Left lung (tissue), 10 donors: ENCODE data around the gene PALLD. TPM values are rescaled to one million over a fixed set of nuclear protein-coding genes. Genes with fewer than 3 reads are reported as not detected.
"Not testable (repeated sequence)": the region's sequence is repeated elsewhere in the genome, so short reads cannot be mapped to it uniquely, and the experiment has no call there.

Source experiments
- ATAC-seq: fragments of 200-7000 bp; cut with Tn5 transposase; one replicate; pipeline ENCODE4 v1.9.1; 2020; ENCODE audit warnings: moderate library complexity
- DNase-seq, 4 donors: peaks; one replicate each; pipeline ENCODE4 v3.0.0-alpha.2; 2013 to 2020
- H3K27ac ChIP-seq, 2 donors: fragments of 200-600 bp; sonication (generic) in 1 of 2; one replicate each; pipeline versions ENCODE4 v1.5.0 to v1.8.0; 2020 to 2021
- H3K27me3 ChIP-seq, 2 donors: fragments of 200-600 bp; sonication (generic) in 1 of 2; one replicate each; pipeline versions ENCODE4 v1.5.0 to v1.8.0; 2020 to 2021
- H3K36me3 ChIP-seq, 2 donors: fragments of 200-600 bp; sonication (generic) in 1 of 2; one replicate each; pipeline versions ENCODE4 v1.5.0 to v1.8.0; 2020 to 2021
- H3K4me1 ChIP-seq, 2 donors: fragments of 200-600 bp; one replicate each; pipeline ENCODE4 v1.8.0; 2021
- H3K4me3 ChIP-seq, 2 donors: fragments of 200-600 bp; sonication (generic) in 1 of 2; one replicate each; pipeline versions ENCODE4 v1.5.0 to v1.8.0; 2020 to 2021; ENCODE audit warnings: mild to moderate bottlenecking in 1 of 2
- H3K9me3 ChIP-seq, 2 donors: fragments of 200-600 bp; sonication (generic) in 1 of 2; one replicate each; pipeline versions ENCODE4 v1.5.0 to v1.8.0; 2020 to 2021
- intact Hi-C, 2 donors: fragments of 100-400 bp; cut with DNase I; formaldehyde crosslinking; loops; one replicate each; pipeline versions ENCODE4 v1.11.2 to v1.14.2; 2022
- polyA plus RNA-seq, 6 donors: library from polyadenylated mRNA; unstranded; fragments of 120-200 nt; gene quantifications; one replicate each; pipeline ENCODE4 v1.2.1, GENCODE V29; 2013; ENCODE audit not compliant: insufficient read length in 6 of 6
- total RNA-seq, 2 donors: library from RNA; stranded (reverse); fragmentation: NEBNext Ultra II Directional; extraction: Animal tissue kit (Norgen Biotek cat#: 25700); gene quantifications; one replicate each; pipeline ENCODE4 v1.2.1, GENCODE V29; 2021
- TF ChIP-seq, protein P1 (sequence below), 2 donors: fragments of 200-600 bp; sonication (generic) in 1 of 2; IDR thresholded peaks; one replicate each; pipeline versions ENCODE4 v1.5.0 to v1.8.0; 2021; ENCODE audit warnings: antibody characterized with exemption in 2 of 2
- donor health status: DM: no; HTN: yes; CAD: no.
- donor health status: DM: no; HTN: no; CAD: no.

Gene PALLD
- total and polyA plus RNA-seq, 8 donors, result 67.5 to 194 (median 80.4) TPM

DNA sequence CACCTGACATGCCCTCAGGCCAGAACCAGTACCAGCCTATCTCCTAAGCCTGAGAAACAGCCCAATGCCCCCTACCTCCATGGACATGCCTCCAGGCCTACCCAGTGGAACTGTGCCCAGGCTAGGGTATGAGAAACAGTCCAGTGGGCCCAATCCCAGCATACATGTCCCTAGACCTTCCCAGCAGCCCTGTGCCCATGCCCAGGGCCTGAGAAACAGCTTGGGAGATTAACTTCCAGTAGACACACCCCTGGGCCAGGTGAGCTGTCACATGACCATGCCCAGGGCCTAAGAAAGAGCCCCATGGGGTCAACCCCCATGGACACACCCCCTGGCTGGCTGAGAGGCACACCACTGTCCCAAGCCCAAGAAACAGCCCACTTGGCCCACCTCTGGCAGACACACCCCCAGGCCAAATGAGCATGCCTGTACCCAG is 434.4 kb downstream of the PALLD start:
- Histone ChIP-seq H3K27me3 (no peaks in the 10 kb centered on the region), H3K9me3 (peaks cover 4 to 38% of the 10 kb centered on the region in 2 donors), H3K4me3 (no peak overlapping the region), H3K4me1 (no peaks in the 10 kb centered on the region), H3K36me3 (peaks cover 0 to 11% of the 10 kb centered on the region in 2 donors), H3K27ac (no peak overlapping the region)
- intact Hi-C loops, result no loop called here
- TF ChIP-seq, protein P1, sequence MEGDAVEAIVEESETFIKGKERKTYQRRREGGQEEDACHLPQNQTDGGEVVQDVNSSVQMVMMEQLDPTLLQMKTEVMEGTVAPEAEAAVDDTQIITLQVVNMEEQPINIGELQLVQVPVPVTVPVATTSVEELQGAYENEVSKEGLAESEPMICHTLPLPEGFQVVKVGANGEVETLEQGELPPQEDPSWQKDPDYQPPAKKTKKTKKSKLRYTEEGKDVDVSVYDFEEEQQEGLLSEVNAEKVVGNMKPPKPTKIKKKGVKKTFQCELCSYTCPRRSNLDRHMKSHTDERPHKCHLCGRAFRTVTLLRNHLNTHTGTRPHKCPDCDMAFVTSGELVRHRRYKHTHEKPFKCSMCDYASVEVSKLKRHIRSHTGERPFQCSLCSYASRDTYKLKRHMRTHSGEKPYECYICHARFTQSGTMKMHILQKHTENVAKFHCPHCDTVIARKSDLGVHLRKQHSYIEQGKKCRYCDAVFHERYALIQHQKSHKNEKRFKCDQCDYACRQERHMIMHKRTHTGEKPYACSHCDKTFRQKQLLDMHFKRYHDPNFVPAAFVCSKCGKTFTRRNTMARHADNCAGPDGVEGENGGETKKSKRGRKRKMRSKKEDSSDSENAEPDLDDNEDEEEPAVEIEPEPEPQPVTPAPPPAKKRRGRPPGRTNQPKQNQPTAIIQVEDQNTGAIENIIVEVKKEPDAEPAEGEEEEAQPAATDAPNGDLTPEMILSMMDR (IDR thresholded peaks at IDR 0.05), result no peak
- ATAC-seq (no peak), DNase-seq (no peak)

DNA sequence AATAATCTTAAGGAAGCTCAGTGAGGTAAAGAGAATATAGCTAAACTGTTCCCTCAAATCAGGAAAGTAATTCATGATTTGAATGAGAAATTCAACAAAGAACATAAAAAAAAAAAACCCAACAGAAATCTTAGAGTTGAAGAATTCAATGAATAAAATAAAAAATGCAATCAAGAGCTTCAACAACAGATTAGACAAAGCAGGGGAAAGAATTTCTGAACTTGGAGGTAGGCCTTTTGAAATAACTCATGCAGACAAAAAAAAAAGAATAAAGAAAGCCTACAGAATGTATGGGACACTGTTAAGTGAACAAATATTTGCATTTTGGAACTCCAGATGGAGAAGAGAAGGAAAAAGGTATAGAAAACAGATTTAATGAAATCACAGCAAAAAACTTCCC is 435.3 kb downstream of the PALLD start:
- Histone ChIP-seq H3K4me1 (no peaks in the 10 kb centered on the region), H3K9me3 (peaks cover 4 to 47% of the 10 kb centered on the region in 2 donors), H3K36me3 (peaks cover 0 to 8% of the 10 kb centered on the region in 2 donors), H3K4me3 (no peak overlapping the region), H3K27ac (no peak overlapping the region), H3K27me3 (no peaks in the 10 kb centered on the region)
- DNase-seq (no peak), ATAC-seq (no peak)
- intact Hi-C loops, result no loop called here
- TF ChIP-seq, protein P1 (IDR thresholded peaks at IDR 0.05), result no peak

DNA sequence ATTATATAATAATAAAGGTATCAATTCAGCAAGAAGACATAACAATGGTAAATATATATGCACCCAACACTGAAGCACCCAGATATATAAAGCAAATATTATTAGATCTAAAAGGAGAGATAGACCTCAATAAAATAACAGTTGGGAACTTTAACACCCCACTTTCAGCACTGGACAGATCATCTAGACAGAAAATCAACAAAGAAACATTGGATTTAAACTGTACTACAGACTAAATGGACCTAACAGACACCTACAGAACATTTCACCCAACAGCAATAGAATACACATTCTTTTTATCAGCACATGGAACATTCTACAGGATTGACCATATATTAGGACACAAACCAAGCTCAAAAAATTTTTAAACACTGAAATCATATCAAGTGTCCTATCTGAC is 436.6 kb downstream of the PALLD start:
- ATAC-seq (no peak), DNase-seq (no peak)
- no peak overlapping the region for H3K4me3 ChIP-seq
- intact Hi-C loops, result no loop called here
- no peak overlapping the region for H3K27ac ChIP-seq
- H3K36me3 ChIP-seq, result no peaks in the 10 kb centered on the region
- no peaks in the 10 kb centered on the region for H3K27me3 ChIP-seq
- TF ChIP-seq, protein P1 (IDR thresholded peaks at IDR 0.05), result no peak
- H3K4me1 ChIP-seq, result no peaks in the 10 kb centered on the region
- peaks cover 4 to 60% of the 10 kb centered on the region in 2 donors for H3K9me3 ChIP-seq

DNA sequence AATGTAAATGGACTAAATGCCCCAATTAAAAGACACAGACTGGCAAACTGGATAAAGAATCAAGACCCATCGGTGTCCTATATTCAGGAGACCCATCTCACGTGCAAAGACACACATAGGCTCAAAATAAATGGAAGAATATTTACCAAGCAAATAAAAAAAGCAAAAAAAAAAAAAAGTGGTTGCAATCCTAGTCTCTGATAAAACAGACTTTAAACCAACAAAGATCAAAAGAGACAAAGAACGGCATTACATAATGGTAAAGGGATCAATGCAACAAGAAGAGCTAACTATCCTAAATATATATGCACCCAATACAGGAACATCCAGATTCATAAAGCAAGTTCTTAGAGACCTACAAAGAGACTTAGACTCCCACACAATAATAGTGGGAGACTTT is 440.6 kb downstream of the PALLD start:
- peaks cover 0 to 61% of the 10 kb centered on the region in 2 donors for H3K9me3 ChIP-seq
- H3K27me3 ChIP-seq, H3K27ac ChIP-seq, H3K36me3 ChIP-seq, ATAC-seq, H3K4me3 ChIP-seq, H3K4me1 ChIP-seq, intact Hi-C loops, DNase-seq: not testable (repeated sequence)

DNA sequence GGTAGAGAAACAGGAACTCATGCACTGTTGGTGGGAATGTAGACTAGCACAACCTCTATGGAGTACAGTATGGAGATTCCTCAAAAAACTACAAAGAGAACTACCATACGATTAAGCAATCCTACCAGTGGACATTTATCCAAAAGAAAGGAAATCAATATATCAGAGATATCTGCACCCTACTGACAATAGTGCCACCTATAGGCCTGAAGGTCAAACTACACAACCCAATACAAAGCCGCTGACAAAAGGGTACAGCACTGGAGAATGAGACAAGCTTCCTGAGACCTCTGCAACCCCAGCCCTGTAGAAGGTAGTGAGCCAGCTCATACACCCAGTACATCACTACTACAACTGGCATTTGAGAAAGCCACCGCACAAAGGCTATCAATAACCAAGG is 446.1 kb downstream of the PALLD start:
- Histone ChIP-seq H3K4me1 (no peaks in the 10 kb centered on the region), H3K36me3 (no peaks in the 10 kb centered on the region), H3K27me3 (no peaks in the 10 kb centered on the region), H3K9me3 (peaks cover 0 to 20% of the 10 kb centered on the region in 2 donors), H3K4me3 (no peak overlapping the region), H3K27ac (no peak overlapping the region)
- intact Hi-C loops, result no loop called here
- no peak for DNase-seq
- TF ChIP-seq, protein P1 (IDR thresholded peaks at IDR 0.05), result peak in 1 of 2 donors; percentile 32
- ATAC-seq, result no peak

DNA sequence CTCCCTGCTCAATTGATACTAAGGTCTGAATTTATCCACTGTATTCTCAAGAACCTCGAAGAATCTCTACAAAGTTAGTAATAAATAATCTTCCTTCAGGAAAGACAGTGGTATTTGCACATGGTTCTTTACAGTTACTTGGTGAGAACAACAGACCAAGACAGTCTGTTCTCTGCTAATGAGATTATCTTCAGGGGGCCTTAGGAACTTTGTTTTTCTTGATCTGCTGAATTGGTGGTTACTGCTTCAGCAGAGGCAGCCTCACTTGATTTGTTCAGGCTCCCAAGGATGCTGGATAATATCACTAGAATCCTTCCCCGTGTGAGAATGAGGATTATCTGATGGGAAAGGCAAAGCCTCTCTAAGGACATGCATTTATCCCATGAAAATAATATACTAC is 448.4 kb downstream of the PALLD start:
- Histone ChIP-seq H3K9me3 (peaks cover 0 to 4% of the 10 kb centered on the region in 2 donors), H3K27me3 (no peaks in the 10 kb centered on the region), H3K4me1 (no peaks in the 10 kb centered on the region), H3K4me3 (no peak overlapping the region), H3K36me3 (no peaks in the 10 kb centered on the region), H3K27ac (no peak overlapping the region)
- ATAC-seq (no peak), DNase-seq (no peak)
- intact Hi-C loops, result no loop called here
- TF ChIP-seq, protein P1 (IDR thresholded peaks at IDR 0.05), result no peak

DNA sequence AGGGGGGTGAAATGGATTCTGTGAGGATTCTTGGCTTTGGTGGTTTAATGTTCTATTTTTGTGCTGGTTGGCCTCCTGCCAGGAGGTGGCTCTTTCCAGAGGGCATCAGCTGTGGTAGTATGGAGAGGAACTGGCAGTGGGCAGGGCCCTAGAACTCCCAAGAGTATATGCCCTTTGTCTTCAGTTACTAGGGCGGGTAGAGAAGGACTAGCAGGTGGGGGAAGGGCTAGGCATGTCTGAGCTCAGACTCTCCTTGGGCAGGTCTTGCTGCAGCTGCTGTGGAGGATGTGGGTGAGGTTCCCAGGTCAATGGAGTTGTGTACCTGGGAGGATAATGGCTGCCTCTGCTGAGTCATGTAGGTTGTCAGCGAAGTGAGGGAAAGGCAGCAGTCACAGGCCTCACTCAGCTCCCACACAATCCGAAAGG is 456.0 kb downstream of the PALLD start:
- intact Hi-C loops, H3K9me3 ChIP-seq, H3K27ac ChIP-seq, H3K4me1 ChIP-seq, H3K36me3 ChIP-seq, H3K27me3 ChIP-seq, DNase-seq, H3K4me3 ChIP-seq, ATAC-seq: not testable (repeated sequence)
